Stimulated activated CD4-positive, alpha-beta T cell treated with anti-CD3 and anti-CD28 coated beads, Interleukin-4, amount 100 ng/mL, for 24 hours (primary cell): Measurements from ENCODE around the gene ZNF282.
"Not testable (repeated sequence)": the region's sequence is repeated elsewhere in the genome, so short reads cannot be mapped to it uniquely, and the experiment has no call there.

ENCODE experiments used
- DNase-seq: peaks from one replicate; pipeline ENCODE4 v3.0.0-alpha.2; 2020

ZNF282 gene

DNA sequence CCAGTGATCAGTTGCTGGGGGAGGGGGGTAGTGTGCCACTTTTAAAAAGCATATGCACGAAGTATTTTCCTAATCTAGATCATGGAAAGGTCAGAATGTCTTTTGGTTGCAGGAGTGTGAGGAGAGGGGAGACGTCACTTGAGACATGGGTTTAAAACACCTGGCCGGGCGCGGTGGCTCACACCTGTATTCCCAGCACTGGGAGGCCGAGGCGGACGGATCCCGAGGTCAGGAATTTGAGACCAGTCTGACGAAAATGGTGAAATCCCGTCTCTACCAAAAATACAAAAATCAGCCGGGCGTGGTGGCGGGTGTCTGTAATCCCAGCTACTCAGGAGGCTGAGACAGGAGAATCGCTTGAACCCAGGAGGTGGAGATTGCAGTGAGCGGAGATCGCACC, 31.0 kb downstream of the ZNF282 start:
- DNase-seq = not testable (repeated sequence)

DNA sequence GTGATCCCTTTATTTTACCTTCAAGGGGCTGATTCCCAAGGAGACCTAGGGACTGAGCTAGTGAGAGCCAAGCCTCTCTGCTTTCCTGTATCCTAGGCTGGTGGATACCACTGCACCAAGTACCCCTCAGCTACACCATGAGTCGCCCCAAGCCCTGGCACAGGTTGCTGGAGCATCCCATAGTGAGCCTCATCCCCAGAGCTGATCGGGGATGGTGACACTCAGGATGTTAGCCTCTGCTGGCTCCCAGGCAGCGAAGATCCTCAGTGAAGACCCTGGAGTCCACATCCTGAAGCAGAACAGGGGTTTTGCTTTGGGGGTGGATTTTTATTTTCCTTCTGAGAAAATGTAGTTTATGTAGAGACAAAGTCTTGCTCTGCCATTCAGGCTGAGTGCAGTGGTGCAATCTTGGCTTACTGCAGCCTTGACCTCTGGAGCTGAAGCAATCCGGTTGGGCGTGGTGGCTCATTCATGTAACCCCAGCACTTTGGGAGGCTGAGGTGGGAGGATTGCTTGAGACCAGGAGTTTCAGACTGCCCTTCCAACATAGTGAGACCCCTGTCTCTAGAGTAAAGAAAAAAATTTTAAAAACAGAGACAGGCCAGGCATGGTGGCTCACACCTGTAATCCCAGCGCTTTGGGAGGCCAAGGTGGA, 31.6 kb downstream of the ZNF282 start:
- DNase-seq = no peak

DNA sequence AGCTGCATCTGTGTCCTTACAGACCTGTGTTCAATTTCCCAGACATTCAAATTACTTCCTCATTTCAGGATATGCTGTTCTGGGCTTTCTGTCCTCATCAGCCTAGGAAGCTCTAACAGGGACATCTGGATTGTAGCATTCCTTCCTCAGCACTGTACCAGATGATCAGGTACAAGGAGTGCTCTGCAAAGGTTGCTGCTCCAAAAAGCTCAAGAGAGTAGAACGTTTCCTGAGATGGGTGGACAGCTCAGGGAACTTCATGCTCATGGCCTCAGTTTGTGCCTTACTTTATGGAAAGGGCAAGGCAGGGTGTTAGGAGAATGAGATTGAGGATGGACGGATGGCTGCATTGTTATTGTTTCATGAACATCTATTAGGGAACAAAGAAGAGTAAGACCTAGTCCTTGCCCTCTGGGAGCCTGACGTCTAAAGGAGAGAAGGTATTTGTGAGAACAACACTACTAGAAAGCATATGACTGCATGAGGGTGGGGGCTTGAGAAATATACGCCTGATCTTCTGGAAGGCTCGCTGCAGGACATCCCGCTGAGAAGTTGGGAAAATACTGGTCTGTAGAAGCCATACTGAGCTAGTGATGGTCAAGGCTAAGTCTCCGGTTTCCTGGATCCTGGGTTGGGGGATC, 33.6 kb downstream of the ZNF282 start:
- DNase-seq = no peak

DNA sequence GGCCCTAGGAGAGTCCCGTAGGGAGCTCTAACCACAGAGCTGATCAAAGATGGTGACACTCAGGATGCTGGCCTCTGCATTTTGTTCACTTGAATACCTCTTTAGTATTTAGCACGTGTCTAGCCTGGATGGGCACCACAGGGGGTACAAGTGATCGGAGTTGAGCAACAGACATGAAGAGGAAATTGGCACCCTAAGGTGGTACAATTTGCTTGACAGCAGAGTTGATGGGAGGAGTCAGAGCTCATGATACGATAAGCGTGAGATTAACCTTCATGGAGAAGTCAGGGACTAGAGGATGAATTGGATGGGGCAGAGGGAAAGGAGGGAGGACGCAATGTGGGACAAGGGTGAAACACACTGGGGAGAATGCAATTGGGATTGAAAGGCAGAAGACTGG, 34.2 kb downstream of the ZNF282 start:
- no peak for DNase-seq

DNA sequence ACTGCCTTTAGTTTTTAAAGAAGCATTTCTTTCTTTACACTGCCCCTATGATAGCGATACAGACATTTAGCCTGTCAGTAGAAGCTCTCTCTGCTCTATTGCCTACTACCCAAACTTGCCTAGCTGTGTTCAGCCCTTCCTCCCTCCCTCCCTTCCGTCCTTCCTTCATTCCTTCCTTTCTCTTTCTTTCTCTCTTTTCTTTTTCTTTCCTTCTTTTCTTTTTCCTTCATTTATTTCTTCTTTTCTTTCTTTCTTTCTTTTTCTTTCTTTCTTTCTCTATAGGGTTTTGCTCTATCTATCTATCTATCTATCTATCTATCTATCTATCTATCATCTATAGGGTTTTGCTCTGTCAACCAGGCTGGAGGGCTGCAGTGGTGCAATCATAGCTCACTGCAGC, 37.0 kb downstream of the ZNF282 start:
- no peak for DNase-seq

DNA sequence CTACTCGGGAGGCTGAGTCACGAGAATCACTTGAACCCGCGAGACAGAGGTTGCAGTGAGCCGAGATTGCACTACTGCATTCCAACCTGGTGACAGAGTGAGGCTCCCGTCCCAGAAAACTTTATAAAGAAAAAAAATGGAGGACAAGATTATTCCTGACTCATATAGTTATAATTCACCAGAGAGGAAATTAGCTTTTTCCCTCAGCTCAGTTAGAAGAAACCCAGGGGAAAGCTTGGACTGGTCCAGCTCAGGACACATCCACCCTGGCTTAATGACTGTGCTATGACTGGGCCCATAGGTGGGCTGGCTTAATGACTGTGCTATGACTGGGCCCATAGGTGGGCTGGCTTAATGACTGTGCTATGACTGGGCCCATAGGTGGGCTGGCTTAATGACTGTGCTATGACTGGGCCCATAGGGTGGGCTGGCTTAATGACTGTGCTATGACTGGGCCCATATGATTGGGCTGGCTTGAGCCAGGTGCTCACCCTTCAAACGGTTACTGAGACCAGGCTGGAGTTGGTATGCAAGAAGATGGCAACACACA, 38.4 kb downstream of the ZNF282 start:
- DNase-seq = not testable (repeated sequence)

DNA sequence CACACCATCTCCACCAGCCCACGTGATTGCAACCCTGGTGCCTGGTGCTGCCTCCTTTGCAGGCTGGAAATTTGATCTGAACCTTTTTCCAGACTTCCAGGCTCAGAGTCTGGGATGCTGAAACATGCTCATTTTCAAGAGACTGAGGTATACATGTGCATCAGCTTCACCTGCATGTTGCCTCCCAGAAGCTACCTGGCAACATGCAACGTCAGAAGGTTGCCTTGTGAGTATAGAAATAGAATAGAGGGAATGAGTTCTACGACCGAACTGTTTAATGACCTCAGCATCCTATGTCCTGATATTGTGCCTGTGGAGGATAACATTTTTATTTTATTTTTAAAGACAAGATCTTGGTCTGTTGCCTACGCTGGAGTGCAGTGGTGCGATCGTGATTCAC, 42.2 kb downstream of the ZNF282 start:
- DNase-seq = no peak

DNA sequence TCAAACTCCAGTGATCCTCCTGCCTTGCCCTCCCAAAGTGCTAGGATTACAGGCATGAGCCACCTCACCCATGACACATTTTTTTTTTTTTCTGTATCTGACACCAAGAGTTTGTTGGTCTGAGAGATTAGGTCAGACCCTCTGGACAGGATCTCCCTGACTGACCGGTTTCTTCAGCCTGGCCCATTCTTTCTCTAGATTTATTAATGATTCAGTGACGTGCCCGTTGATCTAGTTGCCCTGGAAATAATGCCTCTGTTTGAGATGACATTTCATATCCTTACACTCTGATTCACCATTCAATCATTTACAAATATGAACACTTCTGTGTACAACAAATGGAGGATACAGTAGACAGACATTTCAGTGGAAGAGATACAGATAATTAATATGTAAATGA, 42.7 kb downstream of the ZNF282 start:
- DNase-seq = no peak

DNA sequence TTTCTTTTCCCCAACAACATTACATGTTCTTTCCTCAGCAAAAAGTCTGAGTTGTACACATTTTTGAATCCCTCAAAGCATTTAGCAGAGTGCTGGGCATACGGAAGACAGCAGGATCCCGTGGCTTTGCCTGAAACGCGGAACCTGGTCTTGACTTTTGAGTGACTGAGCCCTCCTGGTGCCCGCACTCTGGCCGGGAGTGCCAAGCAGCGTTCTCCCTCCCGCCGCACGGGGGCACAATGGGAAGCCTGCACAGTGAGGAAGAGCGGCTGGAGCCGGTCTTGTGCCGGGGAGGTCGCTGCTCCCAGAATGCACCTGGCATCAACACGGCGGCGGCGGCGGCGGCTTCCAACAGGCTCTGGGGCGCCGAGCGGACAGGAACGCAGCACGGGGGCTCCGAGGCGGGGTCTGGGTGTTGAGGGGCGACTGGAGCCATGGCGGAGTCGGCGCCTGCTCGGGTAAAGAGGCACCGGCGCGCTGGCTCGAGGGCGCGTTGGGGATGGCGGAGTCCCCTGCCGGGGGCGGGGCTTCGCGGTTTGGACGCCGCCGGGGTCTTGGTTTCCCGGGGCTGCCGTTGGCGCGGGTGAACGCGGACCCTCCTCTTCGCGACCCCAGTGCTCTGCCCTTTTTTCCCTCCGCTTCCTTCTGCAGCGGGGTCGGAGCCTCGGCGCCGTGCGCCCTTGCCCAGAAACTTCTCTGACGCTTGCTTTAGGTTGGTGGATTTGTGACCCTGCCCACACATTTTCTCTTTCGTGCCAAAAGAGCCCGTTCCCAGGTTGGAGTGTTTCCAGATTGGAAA, 44.2 kb downstream of the ZNF282 start, which contains the start of gene ZNF212:
TSS of gene ZNF212 (plus strand) at position 307 of the 799 bp plus-strand sequence. CDS start at position 435, 128 bp downstream.
- peak; percentile 93 for DNase-seq

DNA sequence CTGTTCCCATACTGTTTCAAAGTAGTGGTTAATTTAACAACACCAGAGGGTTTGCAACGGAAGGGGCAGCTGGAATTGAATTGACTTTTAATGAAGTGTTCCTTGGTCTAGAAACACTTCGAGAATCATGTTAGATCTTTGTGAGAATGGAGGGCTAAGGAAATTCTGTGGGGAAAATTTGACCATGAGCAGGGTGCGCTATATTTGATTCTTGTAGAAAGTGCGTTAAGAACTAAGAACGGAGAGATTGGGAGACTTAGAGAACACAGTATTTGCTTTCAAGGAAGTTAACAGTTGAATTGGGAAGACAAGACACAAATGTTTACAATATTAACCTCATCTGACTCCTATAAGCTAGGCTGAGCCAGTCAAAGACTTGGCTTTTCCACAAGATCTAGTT, 45.3 kb downstream of the ZNF282 start:
- DNase-seq = no peak

DNA sequence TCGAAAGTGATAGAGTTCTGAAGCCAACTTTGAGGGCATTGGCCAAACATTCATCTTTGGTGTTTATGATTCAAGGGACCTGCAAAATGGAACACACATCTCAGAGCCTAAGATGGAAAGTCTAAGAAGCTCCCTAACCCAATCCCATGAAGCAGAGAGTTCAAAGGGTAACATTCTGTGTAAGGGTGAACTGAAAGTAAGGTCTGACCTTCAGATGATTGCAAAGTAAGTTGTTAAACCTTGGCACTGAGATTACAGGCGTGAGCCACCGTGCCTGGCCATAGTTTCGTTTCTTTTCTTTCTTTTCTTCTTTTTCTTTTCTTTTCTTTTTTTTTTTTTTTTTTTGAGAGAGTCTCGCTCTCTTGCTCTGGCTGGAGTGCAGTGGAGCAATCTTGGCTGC, 46.4 kb downstream of the ZNF282 start:
- no peak for DNase-seq

DNA sequence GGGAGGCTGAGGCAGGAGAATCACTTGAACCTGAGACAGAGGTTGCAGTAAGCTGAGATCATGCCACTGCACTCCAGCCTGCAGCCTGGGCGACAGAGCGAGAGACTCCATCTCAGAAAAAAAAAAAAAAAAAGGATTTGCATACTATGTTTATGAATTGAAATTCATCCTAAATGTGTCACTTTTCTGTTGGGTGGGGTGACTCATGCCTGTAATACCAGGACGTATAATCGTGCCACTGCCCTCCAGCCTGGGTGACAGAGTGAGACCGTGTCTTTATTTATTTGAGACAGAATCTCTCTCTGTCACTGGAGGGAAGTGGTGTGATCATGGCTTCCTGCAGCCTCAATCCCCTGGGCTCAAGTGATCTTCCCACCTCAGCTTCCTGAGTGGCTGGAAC, 49.9 kb downstream of the ZNF282 start:
- DNase-seq = peak; percentile 67

DNA sequence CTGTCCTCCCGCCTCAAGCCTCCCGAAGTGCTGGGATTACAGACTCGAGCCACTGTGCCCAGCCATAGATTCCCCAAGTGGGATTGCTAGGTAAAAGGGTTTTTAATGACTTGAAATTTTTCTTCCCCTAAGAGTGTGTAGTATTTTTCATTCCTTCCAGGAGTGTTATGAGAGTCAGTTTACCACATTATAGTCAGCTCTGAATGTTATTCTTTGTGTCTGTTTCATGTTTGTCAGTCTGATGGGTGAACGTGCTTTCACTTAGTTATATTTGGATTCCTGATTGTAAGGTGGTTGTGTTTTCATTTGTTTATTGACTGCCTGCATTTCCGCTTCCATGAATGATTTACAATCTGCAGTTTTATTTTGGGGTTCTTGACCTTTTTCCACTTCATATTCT, 50.4 kb downstream of the ZNF282 start:
- DNase-seq = no peak

DNA sequence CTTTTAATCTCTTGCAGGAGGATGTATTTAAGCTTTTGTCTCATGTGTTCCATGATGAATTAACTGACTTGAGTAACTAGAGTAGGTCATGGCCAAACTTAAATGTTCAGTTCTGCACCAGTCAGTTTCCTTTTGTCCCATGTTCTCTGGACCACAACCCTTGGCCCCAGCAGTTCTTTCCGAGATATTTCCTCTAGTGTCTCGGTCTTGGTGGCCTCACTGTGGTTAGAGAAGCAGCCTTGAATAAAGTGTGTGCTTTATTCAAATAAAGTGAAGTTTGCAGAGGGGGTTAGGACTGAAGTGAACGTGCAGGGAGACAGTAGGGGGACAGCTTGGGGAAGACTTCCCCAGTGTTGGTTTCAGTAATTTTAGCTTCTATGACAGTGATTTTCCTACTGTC, 53.4 kb downstream of the ZNF282 start:
- peak; percentile 48 for DNase-seq

DNA sequence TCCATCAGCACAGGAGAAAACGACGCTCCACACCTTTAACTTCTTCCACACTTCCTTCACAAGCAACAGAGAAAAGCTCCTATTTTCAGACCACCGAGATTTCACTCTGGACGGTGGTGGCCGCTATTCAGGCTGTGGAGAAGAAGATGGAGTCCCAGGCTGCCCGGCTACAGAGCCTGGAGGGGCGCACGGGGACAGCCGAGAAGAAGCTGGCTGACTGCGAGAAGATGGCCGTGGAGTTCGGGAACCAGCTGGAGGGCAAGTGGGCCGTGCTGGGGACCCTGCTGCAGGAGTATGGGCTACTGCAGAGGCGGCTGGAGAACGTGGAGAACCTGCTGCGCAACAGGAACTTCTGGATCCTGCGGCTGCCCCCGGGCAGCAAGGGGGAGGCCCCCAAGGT, 54.8 kb downstream of the ZNF282 start:
- not testable (repeated sequence) for DNase-seq

DNA sequence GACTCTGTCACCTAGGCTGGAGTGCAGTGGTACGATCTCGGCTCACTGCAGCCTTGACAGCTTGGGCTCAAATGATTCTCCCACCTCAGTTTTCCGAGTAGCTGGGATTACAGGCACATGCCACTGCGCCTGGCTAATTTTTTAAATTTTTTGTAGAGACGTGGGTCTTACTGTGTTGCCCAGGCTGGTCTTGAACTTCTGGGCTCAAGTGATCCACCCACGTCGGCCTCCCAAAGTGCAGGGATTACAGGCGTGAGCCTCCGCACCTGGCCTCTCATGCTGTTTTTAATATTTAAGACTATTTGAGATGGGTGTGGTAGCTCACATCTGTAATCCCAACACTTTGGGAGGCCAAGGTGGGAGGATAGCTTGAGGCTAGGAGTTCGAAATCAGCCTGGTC, 56.2 kb downstream of the ZNF282 start:
- DNase-seq = not testable (repeated sequence)

DNA sequence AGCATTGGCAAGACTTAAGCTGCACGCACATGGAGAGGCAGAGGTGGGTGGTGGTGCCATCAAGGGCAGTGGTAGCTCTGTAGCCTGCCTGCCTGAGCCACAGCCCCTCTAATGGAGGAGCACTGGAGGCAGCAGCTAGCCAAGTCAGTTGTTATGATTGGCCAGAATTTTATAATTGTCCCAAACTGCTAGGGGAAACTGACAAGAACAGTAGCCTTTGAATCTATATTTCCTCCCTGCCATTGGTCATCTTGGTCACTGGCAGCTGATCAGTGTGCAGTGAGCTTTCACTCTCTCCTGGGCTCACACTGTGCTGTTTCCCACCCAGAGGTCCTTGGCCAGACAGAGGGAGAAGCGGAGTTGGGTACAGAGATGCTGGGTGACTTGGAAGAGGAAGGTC, 57.0 kb downstream of the ZNF282 start:
- no peak for DNase-seq

DNA sequence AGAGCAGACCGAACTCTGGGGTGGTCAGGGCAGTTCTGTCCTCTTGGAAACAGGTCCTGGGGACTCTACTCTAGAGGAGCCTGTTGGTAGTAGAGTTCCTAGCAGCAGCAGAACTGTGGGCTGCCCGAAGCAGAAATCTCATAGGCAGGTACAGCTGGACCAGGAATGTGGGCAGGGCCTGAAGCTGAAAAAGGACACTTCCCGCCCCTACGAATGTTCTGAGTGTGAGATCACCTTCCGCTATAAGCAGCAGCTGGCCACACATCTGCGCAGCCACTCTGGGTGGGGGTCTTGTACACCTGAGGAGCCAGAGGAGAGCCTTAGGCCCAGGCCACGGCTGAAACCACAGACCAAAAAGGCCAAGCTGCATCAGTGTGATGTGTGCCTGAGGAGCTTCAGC, 58.3 kb downstream of the ZNF282 start:
- DNase-seq = no peak

DNA sequence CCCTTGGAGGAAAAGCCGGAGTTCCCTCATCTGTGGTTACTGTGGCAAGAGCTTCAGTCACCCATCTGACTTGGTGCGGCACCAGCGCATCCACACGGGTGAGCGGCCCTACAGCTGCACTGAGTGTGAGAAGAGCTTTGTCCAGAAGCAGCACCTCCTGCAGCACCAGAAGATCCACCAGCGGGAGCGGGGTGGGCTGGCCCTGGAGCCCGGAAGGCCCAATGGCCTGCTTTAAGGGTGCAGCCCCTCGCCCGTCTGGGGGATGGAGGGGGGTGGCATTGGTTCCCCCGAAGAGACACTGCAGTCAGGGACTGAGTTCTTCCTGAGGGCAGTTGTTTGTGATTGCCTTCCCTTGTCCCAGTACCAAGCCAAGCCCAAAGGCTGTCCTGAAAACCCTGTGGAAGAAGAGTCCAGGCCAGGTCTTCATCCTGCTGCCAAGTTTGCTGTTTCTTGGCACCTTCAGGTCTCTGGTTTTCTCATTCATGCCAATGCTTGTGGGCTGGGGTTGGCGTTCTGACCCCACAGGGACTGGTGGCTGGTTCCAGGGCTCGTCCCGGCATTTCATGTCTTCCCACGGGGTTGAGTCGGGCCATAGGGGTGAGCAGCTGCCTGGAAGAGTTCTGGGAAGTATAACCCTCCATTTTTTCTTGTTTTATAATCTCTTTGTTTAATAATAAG, 59.0 kb downstream of the ZNF282 start:
- DNase-seq = no peak

DNA sequence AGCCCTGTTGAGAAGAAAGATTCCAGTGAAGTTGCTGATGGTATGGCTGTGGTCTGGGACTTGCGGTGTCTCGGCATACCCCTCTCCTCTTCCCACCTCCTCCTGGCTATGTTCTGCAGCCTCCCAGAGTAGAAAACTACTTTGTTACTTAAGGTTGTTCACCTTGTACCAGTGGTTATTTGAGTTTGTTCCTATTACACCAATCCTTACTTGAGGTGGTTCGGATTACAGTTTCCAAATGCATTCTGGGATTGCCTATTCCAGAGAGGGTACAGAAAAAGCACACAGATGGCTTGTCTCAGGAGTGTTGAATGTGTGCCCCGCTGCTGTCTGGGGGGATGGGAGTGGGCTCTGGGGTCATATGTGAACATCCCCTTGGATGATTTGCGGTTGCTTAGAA, 59.8 kb downstream of the ZNF282 start:
- DNase-seq = no peak

DNA sequence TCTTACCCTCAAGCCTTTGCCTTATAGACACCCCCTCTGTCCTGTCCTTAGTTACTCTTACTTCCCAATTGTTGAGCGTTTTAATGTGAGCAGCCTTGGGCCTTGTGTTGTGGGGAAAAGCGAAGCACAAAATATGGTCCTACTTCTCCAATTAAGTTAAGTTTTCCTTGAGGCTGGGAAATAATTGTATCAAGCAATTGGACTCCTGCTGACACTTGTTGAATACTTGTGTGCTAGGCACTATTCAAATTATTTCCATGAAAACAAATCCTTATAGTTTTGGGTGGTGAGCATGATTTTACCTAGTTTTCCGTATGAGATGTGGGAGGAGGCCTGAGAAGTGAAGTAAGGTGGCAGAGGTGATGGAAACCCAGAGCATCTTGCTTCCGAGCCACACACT, 61.2 kb downstream of the ZNF282 start:
- no peak for DNase-seq

DNA sequence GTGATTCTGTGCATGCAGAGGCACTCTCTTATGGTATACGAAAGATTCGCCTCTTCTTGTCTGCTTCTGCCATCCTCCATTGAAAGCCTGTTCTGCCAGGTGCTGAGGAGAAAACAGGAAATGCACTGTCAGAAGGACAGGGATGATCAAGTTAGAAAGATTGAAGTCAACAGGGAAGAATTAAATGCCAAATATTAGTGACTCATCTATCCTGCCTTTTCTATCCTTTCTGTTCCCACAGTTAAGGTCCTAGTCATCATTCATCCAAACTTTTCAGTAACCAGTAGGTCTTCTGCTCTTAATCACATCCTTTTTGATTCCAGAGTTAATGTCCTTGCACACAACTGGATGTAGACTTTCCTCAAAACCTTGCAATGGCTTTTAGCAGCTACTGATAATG, 61.8 kb downstream of the ZNF282 start:
- no peak for DNase-seq

DNA sequence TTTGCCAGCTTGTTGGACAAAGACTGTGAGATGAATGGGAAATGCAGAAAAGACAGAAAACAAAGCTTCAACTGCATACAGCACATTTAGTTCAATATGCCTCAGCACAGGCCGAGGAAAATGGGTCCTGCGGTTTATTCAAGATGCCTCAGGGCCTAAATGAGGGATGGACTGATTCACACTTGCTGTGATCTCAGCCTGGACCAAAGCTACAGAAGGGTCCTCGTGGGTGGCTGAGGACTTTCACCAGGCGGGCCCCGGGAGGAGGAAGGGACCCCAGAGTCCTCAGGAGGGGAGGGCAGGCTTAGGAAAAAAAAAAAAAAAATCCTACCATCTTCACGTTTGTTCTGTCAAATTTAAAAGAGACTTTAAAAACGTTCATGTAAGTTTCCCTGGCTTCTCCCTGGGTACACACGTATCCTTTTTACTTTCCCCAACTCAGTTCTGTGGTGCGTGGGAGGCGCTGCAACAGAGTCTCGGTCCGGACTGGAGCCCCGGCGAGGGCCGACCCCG, 66.0 kb downstream of the ZNF282 start:
- peak; percentile 33 for DNase-seq
